ENCODE measurements around the gene BCL6B.
"Not testable (repeated sequence)": the region's sequence is repeated elsewhere in the genome, so short reads cannot be mapped to it uniquely, and the experiment has no call there.

The BCL6B gene

GRCh38 chr17:7029096-7029495 lies 6.2 kb downstream of the BCL6B start:
- DNase-seq, result no peak

- peak in 2 of 5 donors; percentile 42 to 79 for DNase-seq
Observed at GRCh38 chr17:7029659-7030058, 6.8 kb downstream of the BCL6B start.

- DNase-seq, result peak in 1 of 5 donors; percentile 74
Observed at GRCh38 chr17:7034955-7035590, 12.2 kb downstream of the BCL6B start.

- peak; percentile 98 to 99 (median 99) for DNase-seq
Observed at GRCh38 chr17:7035591-7036368, 12.9 kb downstream of the BCL6B start, which contains the start of gene SLC16A13. TSS of gene SLC16A13 (plus strand) at chr17:7036015. CDS start at chr17:7036383, 368 bp downstream.

GRCh38 chr17:7038025-7038862 lies 15.4 kb downstream of the BCL6B start:
- DNase-seq, result no peak

GRCh38 chr17:7039832-7040231 lies 17.0 kb downstream of the BCL6B start:
- no peak for DNase-seq

GRCh38 chr17:7041607-7042500 lies 19.0 kb downstream of the BCL6B start:
- DNase-seq, result no peak

GRCh38 chr17:7042501-7043181 lies 19.8 kb downstream of the BCL6B start:
- peak in 2 of 5 donors; percentile 25 to 46 for DNase-seq

- DNase-seq, result no peak
Observed at GRCh38 chr17:7043182-7043496, 20.3 kb downstream of the BCL6B start.

- DNase-seq, result peak in 1 of 5 donors; percentile 18
Observed at GRCh38 chr17:7043497-7044198, 20.8 kb downstream of the BCL6B start, which contains the start of gene SLC16A11. TSS of gene SLC16A11 (minus strand) at chr17:7044092. CDS start at chr17:7043513, 579 bp downstream.

- peak in 3 of 5 donors; percentile 22 to 77 (median 35) for DNase-seq
Observed at GRCh38 chr17:7045492-7046126, 22.8 kb downstream of the BCL6B start.

GRCh38 chr17:7046127-7046724 lies 23.4 kb downstream of the BCL6B start:
- DNase-seq, result peak in 3 of 5 donors; percentile 24 to 40 (median 33)

- peak; percentile 58 to 86 (median 74) for DNase-seq
Observed at GRCh38 chr17:7046725-7047397, 24.0 kb downstream of the BCL6B start.

- DNase-seq, result peak in 1 of 5 donors; percentile 36
Observed at GRCh38 chr17:7047566-7047965, 24.7 kb downstream of the BCL6B start.

- DNase-seq, result no peak
Observed at GRCh38 chr17:7048968-7049367, 26.1 kb downstream of the BCL6B start.

- DNase-seq, result not testable (repeated sequence)
Observed at GRCh38 chr17:7050583-7050982, 27.7 kb downstream of the BCL6B start.

GRCh38 chr17:7056386-7056785 lies 33.5 kb downstream of the BCL6B start:
- no peak for DNase-seq

- DNase-seq, result no peak
Observed at GRCh38 chr17:7058831-7059447, 36.1 kb downstream of the BCL6B start.
